ENCODE data around the gene NPR3.

The NPR3 gene, protein sequence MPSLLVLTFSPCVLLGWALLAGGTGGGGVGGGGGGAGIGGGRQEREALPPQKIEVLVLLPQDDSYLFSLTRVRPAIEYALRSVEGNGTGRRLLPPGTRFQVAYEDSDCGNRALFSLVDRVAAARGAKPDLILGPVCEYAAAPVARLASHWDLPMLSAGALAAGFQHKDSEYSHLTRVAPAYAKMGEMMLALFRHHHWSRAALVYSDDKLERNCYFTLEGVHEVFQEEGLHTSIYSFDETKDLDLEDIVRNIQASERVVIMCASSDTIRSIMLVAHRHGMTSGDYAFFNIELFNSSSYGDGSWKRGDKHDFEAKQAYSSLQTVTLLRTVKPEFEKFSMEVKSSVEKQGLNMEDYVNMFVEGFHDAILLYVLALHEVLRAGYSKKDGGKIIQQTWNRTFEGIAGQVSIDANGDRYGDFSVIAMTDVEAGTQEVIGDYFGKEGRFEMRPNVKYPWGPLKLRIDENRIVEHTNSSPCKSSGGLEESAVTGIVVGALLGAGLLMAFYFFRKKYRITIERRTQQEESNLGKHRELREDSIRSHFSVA

DNA sequence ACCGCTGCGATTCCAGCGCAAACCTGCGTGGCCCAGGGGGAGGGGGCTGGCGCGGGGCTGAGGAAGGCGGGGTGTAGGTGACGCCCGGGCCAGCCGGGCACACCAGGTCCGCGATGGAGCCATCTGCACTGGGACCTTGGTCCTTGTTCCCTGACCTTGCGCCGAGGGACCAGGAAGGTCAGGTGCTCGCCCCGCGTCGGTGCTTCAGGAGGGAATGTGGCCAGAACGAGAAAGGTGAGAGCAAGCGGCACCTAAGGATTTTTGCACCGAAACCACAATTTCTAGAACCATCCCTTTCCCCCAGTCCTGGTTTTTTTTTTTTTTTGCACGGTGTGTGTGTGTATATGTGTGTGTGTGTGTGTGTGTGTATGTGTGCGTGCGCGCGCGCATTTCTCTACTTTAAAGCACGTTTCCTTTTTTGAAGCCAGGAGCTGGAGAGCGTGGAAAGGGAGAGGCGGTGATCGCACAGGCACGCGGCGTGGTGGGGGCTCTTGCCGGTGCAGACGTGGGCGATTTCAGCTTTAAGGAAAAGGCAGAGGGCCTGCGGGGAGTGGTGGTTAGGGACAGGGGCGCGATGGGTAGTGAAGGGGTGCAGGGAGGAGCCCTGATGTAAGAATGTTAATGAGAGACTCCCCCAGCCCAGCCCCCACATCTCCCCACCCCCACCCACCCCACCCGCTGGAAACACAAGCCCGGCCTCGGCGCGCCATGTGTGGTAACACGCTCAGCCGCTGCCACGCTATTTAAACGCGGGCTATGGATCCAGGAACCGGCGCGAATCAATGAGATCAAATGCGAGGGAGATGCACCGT is at the start of gene NPR3:
TSS of gene NPR3 (plus strand) at position 772 of the 812 bp plus-strand sequence. CDS start 456 bp downstream, outside the sequence.
- TF ChIP-seq, protein P1, sequence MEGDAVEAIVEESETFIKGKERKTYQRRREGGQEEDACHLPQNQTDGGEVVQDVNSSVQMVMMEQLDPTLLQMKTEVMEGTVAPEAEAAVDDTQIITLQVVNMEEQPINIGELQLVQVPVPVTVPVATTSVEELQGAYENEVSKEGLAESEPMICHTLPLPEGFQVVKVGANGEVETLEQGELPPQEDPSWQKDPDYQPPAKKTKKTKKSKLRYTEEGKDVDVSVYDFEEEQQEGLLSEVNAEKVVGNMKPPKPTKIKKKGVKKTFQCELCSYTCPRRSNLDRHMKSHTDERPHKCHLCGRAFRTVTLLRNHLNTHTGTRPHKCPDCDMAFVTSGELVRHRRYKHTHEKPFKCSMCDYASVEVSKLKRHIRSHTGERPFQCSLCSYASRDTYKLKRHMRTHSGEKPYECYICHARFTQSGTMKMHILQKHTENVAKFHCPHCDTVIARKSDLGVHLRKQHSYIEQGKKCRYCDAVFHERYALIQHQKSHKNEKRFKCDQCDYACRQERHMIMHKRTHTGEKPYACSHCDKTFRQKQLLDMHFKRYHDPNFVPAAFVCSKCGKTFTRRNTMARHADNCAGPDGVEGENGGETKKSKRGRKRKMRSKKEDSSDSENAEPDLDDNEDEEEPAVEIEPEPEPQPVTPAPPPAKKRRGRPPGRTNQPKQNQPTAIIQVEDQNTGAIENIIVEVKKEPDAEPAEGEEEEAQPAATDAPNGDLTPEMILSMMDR (IDR thresholded peaks at IDR 0.05; ENCODE audit: control insufficient read depth, insufficient read depth, low read depth, low read length, missing control alignments) = no peak
- peak within 1 kb of the TSS; percentile 80 for H3K4me3 ChIP-seq (ENCODE audit: control insufficient read depth, low read depth, low read length)

DNA sequence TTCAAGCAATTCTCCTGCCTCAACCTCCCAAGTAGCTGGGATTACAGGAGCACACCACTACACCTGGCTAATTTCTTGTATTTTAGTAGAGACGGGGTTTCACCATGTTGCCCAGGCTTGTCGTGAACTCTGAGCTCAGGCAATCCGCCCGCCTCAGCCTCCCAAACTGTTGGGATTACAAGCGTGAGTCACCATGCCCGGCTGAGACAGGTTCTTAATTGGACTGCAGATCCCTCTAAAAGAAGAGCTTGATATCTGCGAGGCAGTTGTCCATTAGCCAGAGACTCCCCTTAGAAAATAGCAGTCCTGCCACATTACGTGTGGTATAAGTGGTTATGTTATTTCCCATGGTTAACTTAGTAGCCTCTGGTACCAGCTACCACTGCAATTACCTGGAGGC is 46.6 kb upstream of the NPR3 start:
- no peak for DNase-seq (ENCODE audit: low read depth)
- no peak overlapping the region for H3K4me3 ChIP-seq (ENCODE audit: control insufficient read depth, low read depth, low read length)
- TF ChIP-seq, protein P1 (IDR thresholded peaks at IDR 0.05; ENCODE audit: control insufficient read depth, insufficient read depth, low read depth, low read length, missing control alignments) = no peak

More for the DNA sequence above, at the start of gene NPR3:
- no peak for DNase-seq (ENCODE audit: low read depth)

DNA sequence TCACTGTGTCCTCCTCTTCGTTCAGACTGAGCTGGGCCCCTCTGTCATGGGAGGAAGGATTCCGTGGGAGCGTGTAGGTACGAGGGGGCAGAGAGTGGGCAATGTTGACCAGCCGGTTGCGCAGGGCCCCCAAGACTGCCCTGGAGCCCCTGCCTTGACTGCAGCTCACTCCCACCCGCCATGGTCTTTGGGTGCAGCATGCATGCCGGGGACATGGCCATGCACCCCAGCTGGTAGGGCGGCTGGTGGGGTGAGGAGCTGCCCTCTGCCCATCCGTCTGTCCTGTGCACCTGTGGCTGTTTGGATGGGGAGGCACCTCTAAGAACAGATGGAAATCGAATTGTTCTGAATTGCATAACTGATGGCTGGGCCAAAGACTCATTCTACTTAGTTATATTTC is 42.6 kb upstream of the NPR3 start:
- TF ChIP-seq, protein P1 (IDR thresholded peaks at IDR 0.05; ENCODE audit: control insufficient read depth, insufficient read depth, low read depth, low read length, missing control alignments) = no peak
- DNase-seq (ENCODE audit: low read depth) = no peak
- H3K4me3 ChIP-seq (ENCODE audit: control insufficient read depth, low read depth, low read length) = no peak overlapping the region

DNA sequence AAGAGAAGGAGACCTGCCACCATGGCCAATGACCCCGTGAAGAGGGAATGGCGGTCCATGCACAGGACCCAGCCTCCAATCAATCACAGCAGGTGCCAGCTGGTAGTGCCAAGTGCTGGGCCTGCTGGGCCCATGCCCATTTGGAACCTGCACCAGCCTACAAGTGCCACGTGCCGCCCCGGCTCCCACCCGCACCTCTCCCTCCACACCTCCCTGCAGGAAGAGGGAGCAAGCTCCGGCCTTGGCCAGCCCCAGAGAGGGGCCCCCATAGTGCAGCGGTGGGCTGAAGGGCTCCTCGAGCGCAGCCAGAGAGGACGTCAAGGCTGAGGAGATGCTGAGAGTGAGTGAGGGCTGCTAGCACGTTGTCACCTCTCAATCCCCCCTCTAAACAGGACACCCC is 37.8 kb upstream of the NPR3 start:
- no peak overlapping the region for H3K4me3 ChIP-seq (ENCODE audit: control insufficient read depth, low read depth, low read length)
- DNase-seq (ENCODE audit: low read depth) = no peak
- TF ChIP-seq, protein P1 (IDR thresholded peaks at IDR 0.05; ENCODE audit: control insufficient read depth, insufficient read depth, low read depth, low read length, missing control alignments) = no peak

DNA sequence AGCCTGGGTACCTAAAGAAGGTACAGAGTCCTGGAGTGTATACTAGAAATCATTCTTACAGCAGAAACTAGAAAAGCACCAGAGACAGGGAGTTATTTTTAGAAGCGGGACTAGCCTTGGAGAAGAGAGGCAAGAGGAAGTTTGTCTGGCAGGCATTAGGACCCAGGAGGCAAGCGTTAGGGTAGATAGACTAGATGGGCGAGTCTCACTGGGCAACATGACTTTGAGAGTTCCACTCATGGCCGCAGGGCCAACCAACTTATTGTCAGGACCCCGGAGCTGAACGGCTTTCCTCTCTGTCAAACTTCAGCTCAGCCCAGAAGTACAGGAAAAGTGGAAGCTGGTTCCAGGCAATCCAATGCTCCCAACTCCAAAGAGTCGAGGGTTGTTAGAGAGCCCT is 34.1 kb upstream of the NPR3 start:
- no peak overlapping the region for H3K4me3 ChIP-seq (ENCODE audit: control insufficient read depth, low read depth, low read length)
- no peak for DNase-seq (ENCODE audit: low read depth)
- TF ChIP-seq, protein P1 (IDR thresholded peaks at IDR 0.05; ENCODE audit: control insufficient read depth, insufficient read depth, low read depth, low read length, missing control alignments) = no peak

DNA sequence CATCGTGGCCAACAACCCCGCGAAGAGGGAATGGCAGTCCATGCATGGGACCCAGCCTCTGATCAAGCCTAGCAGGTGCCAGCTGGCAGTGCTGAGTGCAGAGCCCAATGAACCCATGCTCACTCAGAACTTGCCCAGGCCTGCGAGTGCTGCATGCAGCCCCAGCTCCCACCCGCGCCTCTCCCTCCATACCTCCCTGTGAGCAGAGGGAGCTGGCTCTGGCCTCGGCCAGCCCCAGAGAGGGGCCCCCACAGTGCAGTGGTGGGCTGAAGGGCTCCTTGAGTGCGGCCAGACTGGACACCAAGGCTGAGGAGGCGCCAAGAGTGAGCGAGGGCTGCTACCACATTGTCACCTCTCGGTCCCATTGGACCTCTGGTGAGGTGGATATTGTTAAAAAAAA is 32.6 kb upstream of the NPR3 start:
- H3K4me3 ChIP-seq (ENCODE audit: control insufficient read depth, low read depth, low read length) = no peak overlapping the region
- DNase-seq (ENCODE audit: low read depth) = no peak
- TF ChIP-seq, protein P1 (IDR thresholded peaks at IDR 0.05; ENCODE audit: control insufficient read depth, insufficient read depth, low read depth, low read length, missing control alignments) = no peak
